BJ (cell line): Measurements from ENCODE around the gene NHSL1. TPM values are rescaled to one million over a fixed set of nuclear protein-coding genes. Genes with fewer than 3 reads are reported as not detected.

ENCODE experiments used
- CTCF ChIA-PET: fragments of 350-600 bp; formaldehyde crosslinking; extraction: SDS; loops from one replicate; lab custom pipeline; 2021; ENCODE audit warnings: antibody characterized with exemption, inconsistent platforms; lab: Yijun Ruan, JAX
- POLR2A ChIA-PET: fragments of 300-600 bp; sonication (Branson Sonifier 250); formaldehyde crosslinking; extraction: SDS; loops from one replicate; lab custom pipeline; 2021; ENCODE audit warnings: antibody characterized with exemption; lab: Charles Lee
- DNase-seq: peaks from one replicate; pipeline ENCODE4 v3.0.0-alpha.2; 2011; ENCODE audit warnings: low read depth
- H3K27me3 ChIP-seq: 2 replicates; pipeline ENCODE4 v1.6.0; 2011; ENCODE audit warnings: low read length; ENCODE audit not compliant: control insufficient read depth, insufficient read depth
- H3K36me3 ChIP-seq: 2 replicates; pipeline ENCODE4 v1.5.1; 2011; ENCODE audit warnings: low read length; ENCODE audit not compliant: control insufficient read depth, insufficient read depth
- H3K4me3 ChIP-seq: 2 replicates; pipeline ENCODE4 v1.5.1; 2011; ENCODE audit warnings: low read depth, mild to moderate bottlenecking, control low read depth, low read length
- CTCF ChIP-seq: IDR thresholded peaks from 2 replicates; pipeline ENCODE4 v1.5.1; 2011; ENCODE audit warnings: low read depth, mild to moderate bottlenecking, control low read depth, inconsistent platforms, low read length, moderate library complexity; ENCODE audit not compliant: insufficient read depth
- polyA plus RNA-seq: library from polyadenylated mRNA; depleted of rRNA; stranded (reverse); fragments of >200 nt; gene quantifications from 2 replicates; pipeline ENCODE4 v1.2.3, GENCODE V29; 2011

The NHSL1 gene
- polyA plus RNA-seq, 1 experiment, result 3.6 TPM

GRCh38 chr6:138404666-138405337, 94.5 kb downstream of the NHSL1 start:
- Histone ChIP-seq H3K27me3 (no peaks in the 10 kb centered on the region), H3K4me3 (peak overlapping the region; percentile 50), H3K36me3 (peaks cover 13% of the 10 kb centered on the region; the same call in 1 of the 2 replicates)
- DNase-seq, result no peak
- CTCF ChIA-PET, result interaction anchor here (0.6 to 5.1 kb wide), 11 partner anchors 10 to 306 kb away, joined by 3 to 34 read pairs (median 3); no protein-coding TSS in a partner anchor
- TF ChIP-seq CTCF, result no peak
- POLR2A ChIA-PET, result interaction anchor here (0.5 kb wide), 1 partner anchor 18 kb away, joined by 4 read pairs; no protein-coding TSS in a partner anchor

GRCh38 chr6:138403801-138404665, 95.3 kb downstream of the NHSL1 start, which contains the start of gene HEBP2:
TSS of gene HEBP2 (plus strand) at chr6:138404223. CDS start at chr6:138404496, 273 bp downstream.
- peak; percentile 34; the same call in 1 of the 2 replicates for TF ChIP-seq CTCF
- POLR2A ChIA-PET, result interaction anchor here (0.5 kb wide), 1 partner anchor 19 kb away, joined by 4 read pairs; no protein-coding TSS in a partner anchor
- peaks cover 13% of the 10 kb centered on the region; the same call in 1 of the 2 replicates for H3K36me3 ChIP-seq
- CTCF ChIA-PET, result interaction anchor here (0.6 to 5.1 kb wide), 13 partner anchors 9 to 305 kb away, joined by 3 to 34 read pairs (median 3); no protein-coding TSS in a partner anchor
- no peak for DNase-seq
- H3K27me3 ChIP-seq, result no peaks in the 10 kb centered on the region
- peak within 1 kb of the TSS; percentile 50 for H3K4me3 ChIP-seq

- H3K36me3 ChIP-seq, result peaks cover 11% of the 10 kb centered on the region; the same call in 1 of the 2 replicates
- DNase-seq, result no peak
- CTCF ChIA-PET, result interaction anchor here (0.6 to 5.1 kb wide), 11 partner anchors 9 to 401 kb away, joined by 3 to 34 read pairs (median 3); no protein-coding TSS in a partner anchor
- no peaks in the 10 kb centered on the region for H3K27me3 ChIP-seq
- POLR2A ChIA-PET, result no interaction called here
- peak; percentile 51 for TF ChIP-seq CTCF
- peak overlapping the region; percentile 50 for H3K4me3 ChIP-seq
Measured at GRCh38 chr6:138403324-138403800, 95.9 kb downstream of the NHSL1 start.

- POLR2A ChIA-PET, result no interaction called here
- H3K4me3 ChIP-seq, result no peak overlapping the region; the same call in 1 of the 2 replicates
- CTCF ChIA-PET, result interaction anchor here (0.6 to 5.1 kb wide), 6 partner anchors 45 to 400 kb away, joined by 3 to 34 read pairs (median 4); no protein-coding TSS in a partner anchor
- H3K27me3 ChIP-seq, result no peaks in the 10 kb centered on the region
- DNase-seq, result no peak
- H3K36me3 ChIP-seq, result peaks cover 9% of the 10 kb centered on the region; the same call in 1 of the 2 replicates
- no peak for TF ChIP-seq CTCF
Measured at GRCh38 chr6:138402838-138403187, 96.5 kb downstream of the NHSL1 start.
